ENCODE data around the gene NMBR.
A peak's percentile ranks its signal among the peaks of the same experiment; 100 is the strongest.

DNA sequence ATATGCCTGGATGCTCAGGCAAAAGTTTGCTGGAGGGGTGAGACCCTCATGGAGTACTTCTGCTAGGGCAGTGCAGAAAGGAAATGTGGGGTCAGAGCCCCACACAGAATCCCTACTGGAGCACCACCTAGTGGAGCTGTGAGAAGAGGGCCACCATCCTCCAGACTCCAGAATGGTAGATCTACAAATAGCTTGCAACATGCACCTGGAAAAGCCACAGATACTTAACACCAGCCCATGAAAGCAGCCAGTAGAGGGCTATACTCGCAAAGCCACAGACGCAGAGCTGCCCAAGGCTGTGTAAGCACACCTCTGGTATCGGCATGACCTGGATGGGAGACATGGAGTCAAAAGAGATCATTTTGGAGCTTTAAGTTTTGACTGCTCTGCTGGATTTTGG, 74.9 kb downstream of the NMBR start:
- peak; percentile 38 for TF ChIP-seq CTCF (IDR thresholded peaks at IDR 0.05)
- no peak for TF ChIP-seq POLR2AphosphoS5 (IDR thresholded peaks at IDR 0.05; ENCODE audit: low read depth, low read length)
- TF ChIP-seq TCF7L2 (IDR thresholded peaks at IDR 0.05; ENCODE audit: low read depth, low read length) = no peak

Measured in Panc1 (cell line).